ENCODE results near the gene TARBP2.

DNA sequence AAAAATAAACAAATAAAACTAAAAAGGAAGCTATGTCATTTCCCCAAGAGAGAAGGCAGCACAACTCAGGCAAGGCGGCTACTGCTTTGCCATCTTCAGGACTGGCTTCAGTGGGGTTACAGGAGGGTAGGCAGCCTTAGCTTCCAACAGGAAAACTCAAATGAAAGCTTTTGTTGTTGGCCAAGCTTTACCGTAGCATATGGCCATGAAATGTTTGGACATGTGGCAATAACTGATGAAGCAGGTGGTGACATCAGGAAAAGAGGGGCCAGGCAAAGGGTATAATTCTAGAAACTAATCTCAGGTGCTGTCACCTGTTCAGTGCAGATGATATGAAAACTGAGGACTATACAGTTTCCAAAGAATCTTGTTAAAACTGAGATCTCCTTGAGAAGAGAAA is 29.0 kb downstream of the TARBP2 start:
- TF ChIP-seq, protein P1, sequence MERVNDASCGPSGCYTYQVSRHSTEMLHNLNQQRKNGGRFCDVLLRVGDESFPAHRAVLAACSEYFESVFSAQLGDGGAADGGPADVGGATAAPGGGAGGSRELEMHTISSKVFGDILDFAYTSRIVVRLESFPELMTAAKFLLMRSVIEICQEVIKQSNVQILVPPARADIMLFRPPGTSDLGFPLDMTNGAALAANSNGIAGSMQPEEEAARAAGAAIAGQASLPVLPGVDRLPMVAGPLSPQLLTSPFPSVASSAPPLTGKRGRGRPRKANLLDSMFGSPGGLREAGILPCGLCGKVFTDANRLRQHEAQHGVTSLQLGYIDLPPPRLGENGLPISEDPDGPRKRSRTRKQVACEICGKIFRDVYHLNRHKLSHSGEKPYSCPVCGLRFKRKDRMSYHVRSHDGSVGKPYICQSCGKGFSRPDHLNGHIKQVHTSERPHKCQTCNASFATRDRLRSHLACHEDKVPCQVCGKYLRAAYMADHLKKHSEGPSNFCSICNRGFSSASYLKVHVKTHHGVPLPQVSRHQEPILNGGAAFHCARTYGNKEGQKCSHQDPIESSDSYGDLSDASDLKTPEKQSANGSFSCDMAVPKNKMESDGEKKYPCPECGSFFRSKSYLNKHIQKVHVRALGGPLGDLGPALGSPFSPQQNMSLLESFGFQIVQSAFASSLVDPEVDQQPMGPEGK (CRISPR knock-in tag; IDR thresholded peaks at IDR 0.05; ENCODE audit: borderline replicate concordance): no peak
- no peak for TF ChIP-seq ZNF70 (CRISPR knock-in tag; IDR thresholded peaks at IDR 0.05)
- no peak for TF ChIP-seq ZFP30 (CRISPR knock-in tag; IDR thresholded peaks at IDR 0.05)
- no peak for TF ChIP-seq OSR1 (CRISPR knock-in tag; IDR thresholded peaks at IDR 0.05)
- no peak for TF ChIP-seq BACH2 (CRISPR knock-in tag; IDR thresholded peaks at IDR 0.05; ENCODE audit: borderline replicate concordance)
- TF ChIP-seq, protein P2, sequence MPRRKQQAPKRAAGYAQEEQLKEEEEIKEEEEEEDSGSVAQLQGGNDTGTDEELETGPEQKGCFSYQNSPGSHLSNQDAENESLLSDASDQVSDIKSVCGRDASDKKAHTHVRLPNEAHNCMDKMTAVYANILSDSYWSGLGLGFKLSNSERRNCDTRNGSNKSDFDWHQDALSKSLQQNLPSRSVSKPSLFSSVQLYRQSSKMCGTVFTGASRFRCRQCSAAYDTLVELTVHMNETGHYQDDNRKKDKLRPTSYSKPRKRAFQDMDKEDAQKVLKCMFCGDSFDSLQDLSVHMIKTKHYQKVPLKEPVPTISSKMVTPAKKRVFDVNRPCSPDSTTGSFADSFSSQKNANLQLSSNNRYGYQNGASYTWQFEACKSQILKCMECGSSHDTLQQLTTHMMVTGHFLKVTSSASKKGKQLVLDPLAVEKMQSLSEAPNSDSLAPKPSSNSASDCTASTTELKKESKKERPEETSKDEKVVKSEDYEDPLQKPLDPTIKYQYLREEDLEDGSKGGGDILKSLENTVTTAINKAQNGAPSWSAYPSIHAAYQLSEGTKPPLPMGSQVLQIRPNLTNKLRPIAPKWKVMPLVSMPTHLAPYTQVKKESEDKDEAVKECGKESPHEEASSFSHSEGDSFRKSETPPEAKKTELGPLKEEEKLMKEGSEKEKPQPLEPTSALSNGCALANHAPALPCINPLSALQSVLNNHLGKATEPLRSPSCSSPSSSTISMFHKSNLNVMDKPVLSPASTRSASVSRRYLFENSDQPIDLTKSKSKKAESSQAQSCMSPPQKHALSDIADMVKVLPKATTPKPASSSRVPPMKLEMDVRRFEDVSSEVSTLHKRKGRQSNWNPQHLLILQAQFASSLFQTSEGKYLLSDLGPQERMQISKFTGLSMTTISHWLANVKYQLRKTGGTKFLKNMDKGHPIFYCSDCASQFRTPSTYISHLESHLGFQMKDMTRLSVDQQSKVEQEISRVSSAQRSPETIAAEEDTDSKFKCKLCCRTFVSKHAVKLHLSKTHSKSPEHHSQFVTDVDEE (CRISPR knock-in tag; IDR thresholded peaks at IDR 0.05): no peak
- TF ChIP-seq ZC3H10 (CRISPR knock-in tag; IDR thresholded peaks at IDR 0.05): no peak
- TF ChIP-seq ESRRG (CRISPR knock-in tag; IDR thresholded peaks at IDR 0.05): no peak
- no peak for TF ChIP-seq ZFP3 (CRISPR knock-in tag; IDR thresholded peaks at IDR 0.05)
- TF ChIP-seq ARNTL (CRISPR knock-in tag; IDR thresholded peaks at IDR 0.05; ENCODE audit: borderline replicate concordance, low read depth): no peak

Measured in SK-N-SH treated with all-trans-retinoic acid at 6 μM for 48 hours (cell line).